HG02763 (cell line): ENCODE measurements around the gene PRTN3.
"Not testable (repeated sequence)": the region's sequence is repeated elsewhere in the genome, so short reads cannot be mapped to it uniquely, and the experiment has no call there.

Experiments
- ATAC-seq: cut with Tn5 transposase; IDR thresholded peaks from one replicate; pipeline ENCODE4 v1.9.1; 2021; ENCODE audit warnings: mild to moderate bottlenecking, moderate library complexity; ENCODE audit not compliant: unreplicated experiment

The PRTN3 gene

GRCh38 chr19:814152-815078 is 26.4 kb upstream of the PRTN3 start:
- no peak for ATAC-seq

- ATAC-seq: no peak
Observed at GRCh38 chr19:815079-815774, 25.6 kb upstream of the PRTN3 start.

- no peak for ATAC-seq
Observed at GRCh38 chr19:815775-816499, 24.9 kb upstream of the PRTN3 start.

DNA sequence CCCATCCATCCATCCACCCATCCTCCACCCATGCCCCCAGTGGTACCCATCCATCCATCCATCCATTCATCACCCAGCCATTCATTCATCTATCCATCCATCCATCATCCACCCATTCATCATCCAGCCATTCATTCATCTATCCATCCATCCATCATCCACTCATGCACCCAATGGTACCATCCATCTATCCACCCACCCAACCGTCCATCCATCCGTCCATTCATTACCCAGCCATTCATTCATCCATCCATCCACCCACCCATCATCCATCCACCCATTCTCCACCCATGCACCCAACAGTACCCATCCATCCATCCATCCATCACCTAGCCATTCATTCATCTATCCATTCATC is 24.3 kb upstream of the PRTN3 start:
- no peak for ATAC-seq

GRCh38 chr19:820212-820611 is 20.6 kb upstream of the PRTN3 start:
- ATAC-seq: not testable (repeated sequence)

GRCh38 chr19:821231-821824 is 19.5 kb upstream of the PRTN3 start:
- ATAC-seq: no peak

DNA sequence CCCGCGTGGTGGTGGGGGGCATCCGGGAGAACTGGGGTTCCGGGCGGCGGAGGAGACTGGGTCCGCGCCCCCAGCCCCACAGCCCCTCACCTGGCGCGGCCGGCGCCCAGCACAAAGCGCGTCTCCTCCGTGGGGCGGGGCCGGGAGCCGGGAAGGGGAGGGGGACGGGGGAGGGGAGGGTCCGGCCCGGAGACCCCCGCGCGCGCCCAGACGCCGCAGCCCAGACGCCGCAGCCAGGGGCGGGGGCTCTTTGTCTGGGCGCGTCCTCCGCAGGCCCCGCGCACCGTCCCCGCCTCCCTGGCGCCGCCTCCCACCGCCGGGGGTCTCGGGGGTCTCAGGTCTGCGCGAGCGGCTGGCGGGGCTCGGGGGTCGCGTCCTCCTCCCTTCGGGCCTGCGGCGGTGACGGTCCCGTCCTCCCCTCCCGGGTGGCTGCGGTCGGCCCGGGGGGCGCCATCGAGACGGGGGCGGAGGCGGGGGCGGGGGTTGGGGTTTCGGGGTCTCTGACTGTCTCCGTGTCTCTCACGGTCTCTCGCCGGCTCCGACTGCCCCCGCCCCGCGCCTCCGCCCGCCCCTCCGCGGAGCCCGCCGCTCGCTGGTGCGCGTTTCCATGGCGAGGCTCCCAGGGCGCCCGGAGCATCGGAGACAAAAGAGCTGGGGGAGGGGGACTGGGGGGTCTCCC is 18.8 kb upstream of the PRTN3 start, which contains the start of gene PLPPR3:
PLPPR3 (minus strand) TSS at position 131 of the 679 bp plus-strand sequence. CDS start 396 bp downstream, outside the sequence.
- ATAC-seq: no peak

DNA sequence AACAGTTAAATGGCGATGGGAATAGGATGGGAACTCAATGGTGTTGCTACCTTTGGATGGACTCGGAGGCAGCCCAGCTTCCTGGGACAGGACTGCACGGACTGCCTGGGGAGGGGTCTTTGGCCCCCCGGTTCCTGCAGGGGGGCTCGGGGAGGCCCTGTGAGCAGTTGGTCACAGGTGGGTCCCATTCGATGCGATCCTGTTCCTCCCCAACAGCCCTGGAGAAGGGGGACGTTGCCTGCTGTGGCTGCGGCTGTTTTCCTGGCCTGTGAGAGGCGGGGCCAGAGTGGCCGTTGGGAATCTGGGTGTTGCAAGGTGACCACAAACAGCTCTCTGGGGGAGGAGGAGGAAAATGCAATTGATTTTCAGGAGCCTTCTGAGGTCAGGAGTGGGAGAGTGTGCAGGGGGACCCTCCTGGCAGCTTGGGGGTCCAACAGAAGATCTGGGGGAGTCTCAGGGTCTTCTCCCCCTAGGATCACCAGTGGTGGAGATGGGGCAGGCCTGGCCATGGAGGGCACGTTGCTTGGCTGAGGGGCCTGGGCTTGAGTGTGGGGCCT is 17.2 kb upstream of the PRTN3 start:
- no peak for ATAC-seq

DNA sequence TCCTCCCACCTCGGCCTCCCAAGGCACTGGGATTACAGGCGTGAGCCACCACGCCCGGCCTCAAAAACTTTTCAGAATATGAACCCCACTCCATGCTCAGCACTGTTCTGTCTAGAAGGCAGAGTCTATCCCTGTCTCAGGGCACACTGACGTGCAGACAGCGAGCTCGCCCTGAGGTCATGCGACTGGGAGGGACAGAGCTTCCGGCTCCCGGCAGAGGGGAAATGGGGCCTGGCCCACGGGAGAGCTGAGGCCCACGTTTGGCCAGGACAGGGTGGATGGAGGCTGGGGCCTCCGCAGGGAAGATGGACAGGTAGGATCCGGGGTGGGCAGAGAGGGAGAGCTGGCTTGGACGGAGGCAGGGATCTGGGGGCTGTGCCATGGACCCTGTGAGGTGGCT is 15.9 kb upstream of the PRTN3 start:
- no peak for ATAC-seq

GRCh38 chr19:825897-826644 is 14.7 kb upstream of the PRTN3 start:
- no peak for ATAC-seq

DNA sequence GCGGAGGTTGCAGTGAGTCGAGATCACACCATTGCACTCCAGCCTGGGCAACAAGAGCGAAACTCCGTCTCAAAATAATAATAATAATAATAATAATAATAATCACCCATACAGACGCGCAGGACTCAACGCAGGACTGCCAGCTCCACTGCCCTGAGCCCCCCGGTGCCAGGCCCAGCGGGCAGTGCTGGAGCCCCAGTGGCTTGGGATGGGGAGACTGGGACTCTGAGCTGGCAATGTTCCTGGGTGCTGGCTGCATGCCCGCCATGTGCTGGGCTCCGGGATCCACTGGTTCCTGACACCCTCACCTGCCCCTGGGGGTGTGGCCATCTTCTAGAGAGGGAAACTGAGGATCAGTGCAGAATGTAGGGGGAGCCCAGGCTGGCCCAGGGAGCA is 13.5 kb upstream of the PRTN3 start:
- no peak for ATAC-seq

DNA sequence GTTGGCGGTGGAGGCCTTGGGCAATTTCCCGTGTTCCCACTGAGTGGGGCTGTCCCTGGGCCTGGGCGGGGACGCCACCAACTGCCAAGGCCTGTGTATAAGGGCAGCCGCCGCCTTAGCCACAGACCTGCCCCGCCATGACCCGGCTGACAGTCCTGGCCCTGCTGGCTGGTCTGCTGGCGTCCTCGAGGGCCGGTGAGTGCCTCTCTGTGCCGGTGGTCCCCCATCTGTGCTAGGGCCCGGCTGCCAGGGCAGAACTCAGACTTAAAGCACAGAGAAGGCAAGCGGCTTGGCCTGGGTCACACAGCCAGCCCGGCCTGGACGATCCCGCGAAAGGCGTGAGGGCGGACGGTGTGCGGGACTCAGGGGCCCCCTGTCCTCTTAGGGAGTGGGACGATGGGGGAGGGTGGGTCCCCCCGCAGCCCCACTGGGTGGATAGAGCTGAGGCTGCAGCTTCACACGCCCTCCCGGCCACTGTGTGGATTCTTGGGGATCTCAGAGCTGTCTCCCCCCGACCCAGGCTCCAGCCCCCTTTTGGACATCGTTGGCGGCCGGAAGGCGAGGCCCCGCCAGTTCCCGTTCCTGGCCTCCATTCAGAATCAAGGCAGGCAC is 13.0 kb upstream of the PRTN3 start, which contains the start of gene AZU1:
AZU1 (plus strand) TSS at position 128 of the 612 bp plus-strand sequence; CDS start at position 138, 10 bp downstream.
- no peak for ATAC-seq

DNA sequence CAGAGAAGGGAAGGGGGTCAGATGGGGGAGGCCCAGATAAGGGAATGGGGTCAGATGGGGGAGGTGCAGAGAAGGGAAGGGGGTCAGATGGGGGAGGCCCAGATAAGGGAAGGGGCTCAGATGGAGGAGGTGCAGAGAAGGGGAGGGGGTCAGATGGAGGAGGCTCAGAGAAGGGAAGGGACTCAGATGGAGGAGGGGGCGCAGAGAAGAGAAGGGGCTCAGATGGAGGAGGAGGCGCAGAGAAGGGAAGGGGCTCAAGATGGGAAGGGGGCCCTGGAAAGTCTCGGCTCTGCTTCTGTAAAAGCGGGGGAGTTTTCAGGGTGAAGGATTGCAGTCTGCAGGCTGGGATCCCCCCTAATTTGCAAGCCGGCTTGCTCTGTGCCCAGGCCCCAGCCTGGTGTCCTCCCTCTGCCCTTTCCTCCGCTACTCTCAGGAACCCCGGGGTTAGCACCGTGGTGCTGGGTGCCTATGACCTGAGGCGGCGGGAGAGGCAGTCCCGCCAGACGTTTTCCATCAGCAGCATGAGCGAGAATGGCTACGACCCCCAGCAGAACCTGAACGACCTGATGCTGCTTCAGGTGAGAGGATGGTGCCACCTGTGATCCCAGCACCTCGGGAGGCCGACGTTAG is 11.6 kb upstream of the PRTN3 start:
- ATAC-seq: no peak

DNA sequence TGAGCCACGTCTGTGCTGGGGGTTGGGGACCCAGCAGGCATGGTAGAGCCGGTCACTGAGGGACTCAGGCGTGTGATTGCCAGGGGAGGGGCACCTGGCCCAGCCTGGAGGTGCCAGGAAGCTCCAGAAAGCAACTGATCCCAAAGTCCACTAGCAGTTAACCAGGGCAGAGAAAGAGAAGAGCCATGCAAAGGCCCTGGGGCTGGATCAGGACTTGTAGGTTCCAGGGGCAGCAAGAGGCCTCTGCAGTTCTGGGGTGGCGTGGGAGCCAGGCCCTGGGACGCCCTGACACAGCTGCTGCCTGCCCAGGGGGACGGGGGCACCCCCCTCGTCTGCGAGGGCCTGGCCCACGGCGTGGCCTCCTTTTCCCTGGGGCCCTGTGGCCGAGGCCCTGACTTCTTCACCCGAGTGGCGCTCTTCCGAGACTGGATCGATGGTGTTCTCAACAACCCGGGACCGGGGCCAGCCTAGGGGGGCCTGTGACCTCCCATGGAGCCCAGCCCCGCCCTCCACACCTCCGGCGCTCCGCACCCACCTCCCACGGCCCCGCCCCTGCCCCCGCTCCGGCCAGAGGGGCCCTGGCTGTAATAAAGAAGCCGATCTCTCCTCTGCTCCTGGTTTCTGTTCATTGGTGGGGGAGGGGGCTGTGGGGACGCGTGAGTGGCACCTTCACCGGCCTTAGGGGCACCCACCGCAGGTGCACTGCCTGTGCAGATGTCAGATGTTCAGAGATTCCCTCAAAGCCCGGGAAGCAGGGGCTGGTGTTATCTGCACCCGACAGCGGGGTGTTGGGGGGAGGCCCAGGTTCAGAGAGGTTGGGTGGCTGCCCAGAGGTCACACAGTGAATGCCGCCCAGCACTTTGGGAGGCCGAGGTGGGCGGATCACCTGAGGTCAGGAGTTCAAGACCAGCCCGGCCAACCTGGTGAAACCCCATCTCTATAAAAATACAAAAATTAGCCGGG is 9.1 kb upstream of the PRTN3 start:
- ATAC-seq: no peak

DNA sequence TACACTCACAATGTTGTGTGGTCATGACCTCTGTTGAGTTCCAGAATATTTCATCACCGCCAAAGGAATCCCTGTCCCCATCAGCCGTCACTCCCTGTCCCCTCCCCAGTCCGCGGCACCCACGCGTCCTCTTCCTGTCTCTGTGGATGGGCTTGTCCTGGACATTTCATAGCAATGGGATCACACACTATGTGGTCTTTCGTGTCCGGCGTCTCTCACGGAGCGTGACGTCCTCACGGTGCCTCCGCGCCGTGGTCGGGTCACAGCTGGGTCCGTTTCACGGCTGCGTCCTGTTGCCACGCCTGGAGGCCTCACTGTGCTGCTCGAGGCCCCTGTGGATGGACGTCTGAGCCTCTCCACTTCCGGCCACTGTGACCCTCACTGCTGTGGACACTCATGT is 6.6 kb upstream of the PRTN3 start:
- ATAC-seq: no peak

GRCh38 chr19:835210-835810 is 5.5 kb upstream of the PRTN3 start:
- no peak for ATAC-seq

DNA sequence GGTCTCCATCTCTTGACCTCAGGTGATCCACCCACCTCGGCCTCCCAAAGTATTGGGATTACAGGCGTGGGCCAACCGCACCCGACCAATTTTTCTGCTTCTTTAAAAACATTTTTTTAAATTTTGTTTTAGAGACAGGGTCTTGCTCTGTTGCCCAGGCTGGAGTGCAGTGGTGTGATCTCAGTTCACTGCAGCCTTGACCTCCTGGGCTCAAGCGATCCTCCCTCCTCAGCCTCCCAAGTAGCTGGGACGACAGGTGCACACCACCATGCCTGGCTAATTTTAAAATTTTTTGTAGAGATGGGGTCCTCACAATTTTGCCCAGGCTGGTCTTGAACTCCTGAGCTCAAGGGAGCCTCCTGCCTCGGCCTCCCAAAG is 2.0 kb downstream of the PRTN3 start:
- not testable (repeated sequence) for ATAC-seq
